Fibroblast of skin of right quadriceps (primary cell): Measurements from ENCODE around the gene GALNTL6.

Experiments
- DNase-seq: peaks from one replicate; pipeline ENCODE4 v3.0.0-alpha.2; 2013

GALNTL6 gene

DNA sequence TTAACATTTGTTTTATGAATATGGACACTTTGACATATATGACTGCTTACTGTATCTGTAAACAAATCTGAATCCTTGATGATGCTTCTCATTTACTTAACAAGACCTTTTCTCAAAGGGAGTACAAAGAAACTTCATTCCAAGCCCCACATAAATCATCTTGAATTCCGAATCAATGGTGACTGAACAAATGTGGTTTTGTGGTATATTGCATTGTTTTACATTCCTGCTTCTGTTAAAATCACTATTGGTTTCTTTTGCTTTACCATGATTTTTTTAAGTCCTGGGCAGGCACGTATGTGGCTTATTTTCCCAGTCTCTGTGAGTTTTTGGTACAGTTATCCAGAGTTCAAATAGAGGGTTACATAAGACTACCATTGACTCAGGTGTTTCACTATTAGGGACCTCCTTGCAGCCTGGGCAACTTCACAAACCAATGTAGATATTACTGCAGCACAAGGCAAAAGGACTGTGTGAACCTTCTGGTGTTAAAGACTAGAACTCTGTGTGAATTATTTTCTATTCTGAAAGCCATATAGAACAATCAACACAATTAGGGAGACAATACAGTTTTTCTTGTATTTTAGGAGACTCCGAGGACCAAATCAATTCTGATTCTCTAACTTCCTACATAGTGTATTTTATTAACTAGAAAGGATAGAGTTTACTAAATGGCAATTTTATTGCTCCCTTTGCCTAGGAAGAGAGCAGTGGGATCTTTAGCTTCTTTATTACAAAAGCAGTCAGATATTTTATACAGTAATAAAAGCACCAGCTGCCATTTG lies 196.4 kb downstream of the GALNTL6 start:
- DNase-seq, result peak; percentile 42

- DNase-seq, result no peak
Measured at GRCh38 chr4:172011196-172011595, 198.0 kb downstream of the GALNTL6 start.

DNA sequence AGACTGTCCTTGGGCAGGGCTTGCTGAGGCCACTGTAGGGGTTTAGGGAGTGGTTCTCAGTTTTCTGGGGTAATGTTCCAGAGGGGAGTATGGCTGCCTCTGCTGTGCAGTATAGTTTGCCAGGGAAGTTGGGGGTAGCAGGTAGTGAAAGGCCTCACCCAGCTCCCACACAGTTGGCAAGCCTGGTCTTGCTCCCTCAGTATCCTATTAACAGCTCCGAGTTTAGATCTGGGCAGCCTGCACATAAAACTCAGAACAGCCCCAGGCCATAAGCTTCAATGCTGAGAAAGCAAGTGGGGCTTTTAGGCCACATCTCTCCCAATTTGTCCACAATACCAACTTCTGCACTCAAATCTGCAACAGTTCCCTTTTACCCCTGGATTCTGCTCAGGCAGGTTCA lies 205.2 kb downstream of the GALNTL6 start:
- no peak for DNase-seq

- no peak for DNase-seq
Measured at GRCh38 chr4:172035562-172035961, 222.4 kb downstream of the GALNTL6 start.

GRCh38 chr4:172040766-172041165 lies 227.6 kb downstream of the GALNTL6 start:
- DNase-seq, result no peak

- DNase-seq, result peak; percentile 21
Measured at GRCh38 chr4:172042714-172043114, 229.5 kb downstream of the GALNTL6 start.

DNA sequence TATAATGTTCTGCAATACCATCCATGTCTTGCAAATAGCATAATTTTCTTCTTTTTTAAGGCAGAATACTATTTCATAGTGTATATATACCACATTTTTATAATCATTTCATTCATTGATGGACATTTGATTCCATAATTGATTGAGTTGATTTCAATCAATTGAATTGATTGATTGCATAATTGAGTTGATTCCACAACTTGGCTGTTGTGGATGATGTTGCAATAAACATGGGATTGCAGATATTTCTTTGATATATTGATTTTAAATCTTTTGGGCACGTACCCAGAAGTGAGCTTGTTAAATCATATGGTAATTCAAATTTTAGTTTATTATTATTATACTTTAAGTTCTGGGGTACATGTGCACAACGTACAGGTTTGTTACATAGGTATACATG lies 232.8 kb downstream of the GALNTL6 start:
- no peak for DNase-seq

DNA sequence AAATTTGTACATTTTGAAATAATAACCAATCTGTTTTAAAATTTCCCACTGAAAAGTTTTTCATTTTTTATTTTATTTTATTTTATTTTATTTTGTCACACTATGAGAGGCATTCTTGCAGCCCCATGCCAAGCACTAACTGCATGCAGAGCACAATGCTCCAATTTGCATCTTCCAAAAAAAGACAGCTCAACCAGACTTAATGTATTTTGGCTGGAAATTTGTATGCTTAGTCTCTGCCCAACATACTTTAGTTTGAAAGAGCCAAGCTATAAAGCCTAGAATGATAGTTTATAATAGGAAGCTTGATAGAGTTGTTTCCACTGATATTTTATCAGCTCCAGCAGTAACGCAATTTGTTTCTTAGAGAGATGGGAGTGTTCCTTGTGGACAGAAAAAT lies 235.5 kb downstream of the GALNTL6 start:
- no peak for DNase-seq

- no peak for DNase-seq
Measured at GRCh38 chr4:172050911-172051310, 237.7 kb downstream of the GALNTL6 start.

- DNase-seq, result no peak
Measured at GRCh38 chr4:172055046-172055445, 241.8 kb downstream of the GALNTL6 start.

DNA sequence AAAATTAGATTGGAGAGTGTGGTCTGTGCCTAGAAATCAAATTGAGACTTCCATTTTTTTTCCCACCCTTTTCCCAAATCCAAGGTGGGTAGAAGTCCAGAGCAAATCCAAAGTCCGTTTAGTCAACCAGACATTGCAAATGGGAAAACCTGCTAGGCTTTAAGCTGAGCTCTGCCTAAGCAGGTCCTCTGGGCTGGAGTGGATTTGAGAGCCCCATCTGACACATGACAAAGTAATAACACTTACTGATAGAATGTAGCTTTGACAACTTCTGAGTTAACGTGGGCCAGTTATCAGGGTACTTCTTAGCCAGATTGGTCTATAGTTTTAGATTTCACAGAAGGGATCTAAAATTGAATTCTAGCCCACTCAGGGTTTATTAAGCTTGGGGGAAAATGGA lies 242.3 kb downstream of the GALNTL6 start:
- DNase-seq, result no peak

- DNase-seq, result no peak
Measured at GRCh38 chr4:172061204-172061603, 248.0 kb downstream of the GALNTL6 start.

GRCh38 chr4:172068506-172068905 lies 255.3 kb downstream of the GALNTL6 start:
- no peak for DNase-seq

GRCh38 chr4:172073590-172073989 lies 260.4 kb downstream of the GALNTL6 start:
- DNase-seq, result no peak

DNA sequence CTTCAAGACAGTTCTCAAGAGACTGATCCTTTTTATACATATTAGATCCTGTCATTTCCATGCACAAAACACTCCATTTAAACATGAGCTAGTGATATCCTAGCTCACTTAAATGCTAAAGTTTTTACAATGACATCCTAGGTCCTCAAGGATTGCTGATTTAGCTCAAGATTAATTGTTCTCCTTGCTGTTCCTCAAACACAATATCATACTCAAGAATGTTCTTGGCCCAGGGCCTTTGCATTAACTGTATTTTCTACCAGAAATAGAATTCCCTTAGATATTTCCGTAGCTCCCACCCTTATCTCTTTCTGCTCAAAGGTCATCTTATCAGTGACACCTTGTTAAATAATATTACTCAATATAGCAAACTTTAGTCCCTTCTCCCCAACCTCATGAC lies 270.1 kb downstream of the GALNTL6 start:
- no peak for DNase-seq

DNA sequence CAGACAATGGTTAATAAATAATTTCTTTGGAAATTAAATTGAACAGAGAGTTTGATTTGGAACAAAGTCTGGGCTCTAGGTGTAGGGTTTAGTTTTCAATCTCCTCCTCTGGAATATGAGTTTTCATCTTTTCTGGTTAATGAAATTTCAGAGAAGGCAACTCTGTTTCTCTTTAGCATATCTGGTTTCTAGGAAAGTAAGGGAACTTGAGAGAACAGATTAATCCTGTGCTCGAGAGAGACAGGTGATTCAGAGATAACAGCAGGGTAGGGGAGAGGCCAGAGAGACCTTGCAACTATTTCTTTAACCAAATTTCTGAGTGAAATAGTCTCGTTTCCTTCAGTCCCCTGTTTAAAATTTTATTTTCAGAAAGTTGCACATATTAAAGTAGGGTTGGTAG lies 275.4 kb downstream of the GALNTL6 start:
- no peak for DNase-seq

GRCh38 chr4:172095161-172095560 lies 282.0 kb downstream of the GALNTL6 start:
- DNase-seq, result no peak

DNA sequence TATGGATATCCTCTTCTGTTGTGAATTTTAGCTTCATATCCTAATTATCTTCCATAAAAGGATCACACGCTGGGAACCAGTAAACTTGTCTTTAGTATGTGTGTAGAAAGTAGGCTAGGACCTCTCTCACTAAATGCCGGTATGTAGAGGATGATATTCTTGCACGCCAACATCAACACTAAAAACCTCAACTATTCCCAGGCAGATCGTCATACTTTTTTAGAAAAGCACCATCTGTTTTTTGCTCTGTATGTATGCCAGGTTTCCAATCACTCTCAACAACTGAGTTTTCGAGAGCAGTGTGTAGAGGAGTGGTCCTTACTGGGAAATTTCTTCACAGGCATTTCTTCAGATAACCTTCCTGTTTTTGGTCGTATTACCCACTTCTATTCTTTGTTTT lies 283.6 kb downstream of the GALNTL6 start:
- DNase-seq, result peak; percentile 24

DNA sequence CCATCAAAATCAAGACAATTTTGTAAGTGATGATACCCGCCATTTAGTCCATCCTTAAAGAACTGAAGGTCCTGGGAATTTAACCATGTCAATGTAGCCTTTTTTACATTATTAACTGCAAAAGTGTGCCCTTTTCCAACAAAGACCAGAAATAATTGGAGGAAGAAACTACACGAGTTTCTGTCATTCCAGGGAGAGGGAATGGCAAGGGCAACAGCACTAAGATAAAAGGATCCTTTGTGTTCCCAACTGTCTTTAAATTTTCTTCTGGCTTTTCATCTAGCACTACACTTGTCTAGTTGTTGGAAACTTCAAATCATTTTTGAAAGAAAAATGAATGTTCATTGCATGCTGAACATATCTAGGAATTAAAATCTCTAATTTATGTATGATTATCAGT lies 286.2 kb downstream of the GALNTL6 start:
- no peak for DNase-seq

GRCh38 chr4:172103456-172103855 lies 290.3 kb downstream of the GALNTL6 start:
- no peak for DNase-seq

DNA sequence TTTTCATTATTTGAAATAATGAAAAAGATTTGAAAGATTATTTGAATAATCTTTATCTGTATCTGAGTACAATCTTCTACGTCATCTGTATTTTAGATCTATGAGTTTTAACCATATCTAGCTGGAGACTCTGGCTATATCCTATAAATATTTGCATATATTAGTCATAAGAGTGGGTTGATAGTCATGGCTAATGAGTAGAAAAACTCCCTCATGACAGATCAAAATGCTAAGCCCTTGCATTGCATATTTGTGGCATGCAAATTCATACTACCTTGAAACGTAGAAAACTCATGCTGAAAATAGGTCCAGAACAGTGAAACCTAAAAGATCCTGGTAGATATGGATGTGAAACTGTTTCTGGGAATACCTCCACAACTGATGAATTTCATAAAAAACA lies 291.3 kb downstream of the GALNTL6 start:
- DNase-seq, result peak; percentile 63

DNA sequence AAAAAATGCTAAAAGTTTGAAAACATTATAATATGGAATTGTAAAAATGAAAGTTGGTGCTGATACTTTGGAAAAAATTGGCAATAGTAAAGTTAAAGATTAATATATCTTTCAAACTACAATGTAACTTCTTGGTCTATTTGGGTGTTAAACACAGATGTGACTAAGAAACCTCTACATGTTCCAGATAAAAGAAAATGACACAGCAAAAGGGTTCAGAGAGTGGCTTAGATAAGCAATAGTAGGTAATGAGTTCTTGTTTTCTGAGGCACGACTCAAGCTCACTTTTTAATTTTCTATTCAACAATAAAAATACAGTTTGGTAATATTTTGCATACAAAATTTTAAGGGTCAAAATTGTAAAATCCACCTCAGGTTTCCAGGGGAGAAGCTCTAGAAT lies 292.7 kb downstream of the GALNTL6 start:
- DNase-seq, result no peak

GRCh38 chr4:172109466-172109865 lies 296.3 kb downstream of the GALNTL6 start:
- peak; percentile 66 for DNase-seq

GRCh38 chr4:172124656-172125308 lies 311.6 kb downstream of the GALNTL6 start:
- no peak for DNase-seq

DNA sequence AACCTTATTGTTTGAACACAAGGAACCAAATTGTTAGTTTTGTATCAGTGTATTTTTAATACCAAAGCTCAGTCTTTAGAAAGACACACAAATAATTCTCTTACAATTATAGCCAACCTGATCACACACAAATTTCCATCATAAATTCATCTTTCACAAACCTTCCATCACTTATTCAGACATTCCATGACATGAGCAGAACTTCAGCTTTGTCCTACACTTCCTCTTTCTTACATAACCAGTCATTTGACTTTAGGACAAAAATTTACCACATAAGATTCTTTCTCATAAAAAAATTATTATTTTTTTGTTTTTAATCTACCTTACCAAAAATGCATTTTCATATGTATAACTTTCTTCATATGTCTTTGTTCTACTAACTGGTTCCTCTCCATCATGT lies 312.2 kb downstream of the GALNTL6 start:
- DNase-seq, result no peak
